ENCODE results near the gene OR2J1.

DNA sequence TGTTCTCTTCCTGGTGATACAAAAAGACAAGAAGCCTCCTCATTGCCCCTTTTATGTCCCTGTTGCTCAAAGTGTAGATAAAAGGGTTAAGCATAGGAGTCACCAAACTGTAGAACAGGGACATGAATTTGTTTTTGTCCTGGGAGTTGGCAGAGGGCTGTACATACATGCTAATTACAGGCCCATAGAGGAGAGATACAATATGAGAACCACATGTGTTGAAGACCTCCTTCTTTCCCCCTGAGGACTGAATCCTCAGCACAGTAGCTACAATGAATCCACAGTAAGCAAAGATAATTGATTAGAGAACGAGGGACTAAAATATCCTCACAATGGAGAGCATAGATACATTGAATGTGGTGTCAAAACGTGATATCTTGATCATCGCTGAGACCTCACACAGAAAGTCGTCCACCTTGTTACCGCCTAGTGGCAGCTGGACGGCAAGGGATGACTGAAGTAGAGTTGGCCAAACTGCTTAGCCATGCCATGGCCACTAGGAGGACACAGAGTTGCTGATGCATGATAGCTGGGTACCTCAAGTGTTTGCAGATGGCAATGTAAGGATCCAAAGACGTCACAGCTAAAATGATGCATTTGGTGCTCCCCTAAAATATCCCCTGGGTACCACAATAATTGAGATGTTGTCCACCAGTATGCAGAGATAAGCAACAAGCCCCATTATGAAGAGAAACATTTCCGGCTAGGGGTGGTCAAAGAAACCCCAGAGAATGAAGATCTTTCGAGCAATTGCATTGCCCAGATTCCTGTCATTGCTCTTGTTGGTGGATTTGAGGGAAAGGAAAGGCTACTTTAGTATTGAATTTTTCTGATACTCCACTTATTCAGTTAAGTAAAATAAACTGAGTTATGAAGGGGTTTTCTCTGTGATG is 27.2 kb upstream of the OR2J1 start:
- TF ChIP-seq, protein P1, sequence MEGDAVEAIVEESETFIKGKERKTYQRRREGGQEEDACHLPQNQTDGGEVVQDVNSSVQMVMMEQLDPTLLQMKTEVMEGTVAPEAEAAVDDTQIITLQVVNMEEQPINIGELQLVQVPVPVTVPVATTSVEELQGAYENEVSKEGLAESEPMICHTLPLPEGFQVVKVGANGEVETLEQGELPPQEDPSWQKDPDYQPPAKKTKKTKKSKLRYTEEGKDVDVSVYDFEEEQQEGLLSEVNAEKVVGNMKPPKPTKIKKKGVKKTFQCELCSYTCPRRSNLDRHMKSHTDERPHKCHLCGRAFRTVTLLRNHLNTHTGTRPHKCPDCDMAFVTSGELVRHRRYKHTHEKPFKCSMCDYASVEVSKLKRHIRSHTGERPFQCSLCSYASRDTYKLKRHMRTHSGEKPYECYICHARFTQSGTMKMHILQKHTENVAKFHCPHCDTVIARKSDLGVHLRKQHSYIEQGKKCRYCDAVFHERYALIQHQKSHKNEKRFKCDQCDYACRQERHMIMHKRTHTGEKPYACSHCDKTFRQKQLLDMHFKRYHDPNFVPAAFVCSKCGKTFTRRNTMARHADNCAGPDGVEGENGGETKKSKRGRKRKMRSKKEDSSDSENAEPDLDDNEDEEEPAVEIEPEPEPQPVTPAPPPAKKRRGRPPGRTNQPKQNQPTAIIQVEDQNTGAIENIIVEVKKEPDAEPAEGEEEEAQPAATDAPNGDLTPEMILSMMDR (conservative IDR thresholded peaks at IDR 0.05; ENCODE audit: low read length), result peak; percentile 63
- no peak for TF ChIP-seq EZH2phosphoT487 (IDR thresholded peaks at IDR 0.05; ENCODE audit: borderline replicate concordance, low read depth, low read length)
